HEK293 (cell line): Measurements from ENCODE around the gene ATP4A.

Source experiments
- CTCF ChIA-PET: fragments of 350-600 bp; formaldehyde crosslinking; extraction: SDS; loops from one replicate; lab custom pipeline; 2021; ENCODE audit warnings: antibody characterized with exemption; lab: Yijun Ruan, JAX
- POLR2A ChIA-PET: fragments of 300-600 bp; formaldehyde crosslinking; extraction: SDS; loops from one replicate; lab custom pipeline; 2020; ENCODE audit warnings: antibody characterized with exemption, inconsistent platforms; lab: Yijun Ruan, JAX
- H3K27ac ChIP-seq: fragments of 200-500 bp; sonication (Bioruptor generic); 2 replicates; pipeline ENCODE4 v1.5.1; 2014; ENCODE audit warnings: low read depth, low read length, control low read depth, inconsistent platforms; ENCODE audit errors: extremely low read depth
- H3K36me3 ChIP-seq, 2 experiments: fragments of 200-500 bp in 1 of 2; sonication (Bioruptor generic) in 1 of 2; 1 replicate in 1 of 2; 2 replicates in 1 of 2; pipeline ENCODE4 v1.5.1; 2014 to 2017; ENCODE audit warnings: inconsistent platforms in 2 of 2, low read length in 2 of 2; ENCODE audit not compliant: control insufficient read depth in 2 of 2, insufficient read depth in 1 of 2
- H3K4me1 ChIP-seq: fragments of 200-500 bp; sonication (Bioruptor generic); 2 replicates; pipeline ENCODE4 v1.5.1; 2014; ENCODE audit warnings: mild to moderate bottlenecking, low read length, inconsistent platforms; ENCODE audit not compliant: control insufficient read depth, insufficient read depth
- H3K4me3 ChIP-seq: 2 replicates; pipeline ENCODE4 v1.5.1; 2011; ENCODE audit warnings: low read depth, mild to moderate bottlenecking, control low read depth, low read length, moderate library complexity
- H3K9me3 ChIP-seq: fragments of 200-500 bp; sonication (Bioruptor generic); 2 replicates; pipeline ENCODE4 v1.5.1; 2014; ENCODE audit warnings: low read depth, low read length, inconsistent platforms; ENCODE audit not compliant: control insufficient read depth, insufficient read depth
- EGR2 ChIP-seq: fragments of 450-650 bp; formaldehyde crosslinking; IDR thresholded peaks from 2 replicates; pipeline ENCODE4 v1.5.1; 2016; ENCODE audit warnings: low read depth, missing biosample characterization, missing genetic modification characterization
- GLIS1 ChIP-seq: fragments of 450-650 bp; formaldehyde crosslinking; IDR thresholded peaks from 2 replicates; pipeline ENCODE4 v1.5.1; 2016; ENCODE audit warnings: missing biosample characterization, missing genetic modification characterization
- GLIS2 ChIP-seq: fragments of 450-650 bp; formaldehyde crosslinking; IDR thresholded peaks from 2 replicates; pipeline ENCODE4 v1.5.1; 2016; ENCODE audit warnings: missing biosample characterization, missing genetic modification characterization
- MZF1 ChIP-seq: fragments of 450-650 bp; formaldehyde crosslinking; IDR thresholded peaks from 2 replicates; pipeline ENCODE4 v1.5.1; 2017; ENCODE audit warnings: missing biosample characterization, missing genetic modification characterization, borderline replicate concordance
- PBX3 ChIP-seq: sonication (generic); formaldehyde crosslinking; IDR thresholded peaks from 2 replicates; pipeline ENCODE4 v1.8.1; 2022; ENCODE audit warnings: mild to moderate bottlenecking, moderate library complexity, missing genetic modification reagents
- SCRT1 ChIP-seq: fragments of 450-650 bp; formaldehyde crosslinking; IDR thresholded peaks from 2 replicates; pipeline ENCODE4 v1.5.1; 2016; ENCODE audit warnings: missing biosample characterization, missing genetic modification characterization, borderline replicate concordance
- SCRT2 ChIP-seq: fragments of 450-650 bp; formaldehyde crosslinking; IDR thresholded peaks from 2 replicates; pipeline ENCODE4 v1.5.1; 2016; ENCODE audit warnings: missing biosample characterization, missing genetic modification characterization
- SETDB1 ChIP-seq: IDR thresholded peaks from one replicate; pipeline ENCODE4 v1.6.1; 2017; ENCODE audit warnings: mild to moderate bottlenecking, low read length, moderate library complexity, mixed read lengths; ENCODE audit not compliant: insufficient read length
- SP7 ChIP-seq: fragments of 450-650 bp; formaldehyde crosslinking; IDR thresholded peaks from 2 replicates; pipeline ENCODE4 v1.5.1; 2016; ENCODE audit warnings: missing biosample characterization, missing genetic modification characterization
- TCF7L2 ChIP-seq: IDR thresholded peaks from 2 replicates; pipeline ENCODE4 v1.6.1; 2011; ENCODE audit warnings: low read depth, mild to moderate bottlenecking, inconsistent platforms, low read length, moderate library complexity, borderline replicate concordance
- YY2 ChIP-seq: fragments of 450-650 bp; formaldehyde crosslinking; IDR thresholded peaks from 2 replicates; pipeline ENCODE4 v1.5.1; 2016; ENCODE audit warnings: missing biosample characterization, missing genetic modification characterization
- ZFHX2 ChIP-seq: fragments of 450-650 bp; formaldehyde crosslinking; conservative IDR thresholded peaks from 2 replicates; pipeline ENCODE4 v1.5.1; 2016; ENCODE audit warnings: missing biosample characterization, missing genetic modification characterization
- ZNF121 ChIP-seq: fragments of 450-650 bp; formaldehyde crosslinking; IDR thresholded peaks from 2 replicates; pipeline ENCODE4 v1.5.1; 2016; ENCODE audit warnings: missing biosample characterization, missing genetic modification characterization
- ZNF140 ChIP-seq: fragments of 450-650 bp; formaldehyde crosslinking; IDR thresholded peaks from 2 replicates; pipeline ENCODE4 v1.5.1; 2016; ENCODE audit warnings: missing biosample characterization, missing genetic modification characterization
- ZNF2 ChIP-seq: fragments of 450-650 bp; formaldehyde crosslinking; IDR thresholded peaks from 2 replicates; pipeline ENCODE4 v1.5.1; 2016; ENCODE audit warnings: missing biosample characterization, missing genetic modification characterization
- ZNF221 ChIP-seq: fragments of 450-650 bp; formaldehyde crosslinking; IDR thresholded peaks from 2 replicates; pipeline ENCODE4 v1.5.1; 2017; ENCODE audit warnings: missing biosample characterization, missing genetic modification characterization, borderline replicate concordance
- ZNF280D ChIP-seq: fragments of 450-650 bp; formaldehyde crosslinking; IDR thresholded peaks from 2 replicates; pipeline ENCODE4 v1.5.1; 2016; ENCODE audit warnings: missing biosample characterization, missing genetic modification characterization
- ZNF394 ChIP-seq: fragments of 450-650 bp; formaldehyde crosslinking; IDR thresholded peaks from 2 replicates; pipeline ENCODE4 v1.5.1; 2016; ENCODE audit warnings: missing biosample characterization, missing genetic modification characterization, mild to moderate bottlenecking, moderate library complexity, borderline replicate concordance
- ZNF449 ChIP-seq: fragments of 450-650 bp; formaldehyde crosslinking; IDR thresholded peaks from 2 replicates; pipeline ENCODE4 v1.5.1; 2017; ENCODE audit warnings: missing biosample characterization, mild to moderate bottlenecking, missing genetic modification characterization, moderate library complexity
- ZNF473 ChIP-seq: fragments of 450-650 bp; formaldehyde crosslinking; IDR thresholded peaks from 2 replicates; pipeline ENCODE4 v1.5.1; 2017; ENCODE audit warnings: missing biosample characterization, missing genetic modification characterization
- ZNF521 ChIP-seq: fragments of 450-650 bp; formaldehyde crosslinking; IDR thresholded peaks from 2 replicates; pipeline ENCODE4 v1.5.1; 2017; ENCODE audit warnings: missing biosample characterization, mild to moderate bottlenecking, missing genetic modification characterization
- ZNF529 ChIP-seq: fragments of 450-650 bp; formaldehyde crosslinking; IDR thresholded peaks from 2 replicates; pipeline ENCODE4 v1.5.1; 2017; ENCODE audit warnings: missing genetic modification characterization, missing biosample characterization; ENCODE audit not compliant: insufficient replicate concordance
- ZNF558 ChIP-seq: fragments of 450-650 bp; formaldehyde crosslinking; IDR thresholded peaks from 2 replicates; pipeline ENCODE4 v1.5.1; 2016; ENCODE audit warnings: missing biosample characterization, missing genetic modification characterization
- ZNF585B ChIP-seq: fragments of 450-650 bp; formaldehyde crosslinking; IDR thresholded peaks from 2 replicates; pipeline ENCODE4 v1.5.1; 2016; ENCODE audit warnings: missing biosample characterization, missing genetic modification characterization
- ZNF596 ChIP-seq: fragments of 450-650 bp; IDR thresholded peaks from 2 replicates; pipeline ENCODE4 v1.5.0; 2018; ENCODE audit warnings: missing biosample characterization, mild to moderate bottlenecking, missing genetic modification characterization, moderate library complexity
- ZNF626 ChIP-seq: fragments of 450-650 bp; sonication (Bioruptor Pico); formaldehyde crosslinking; IDR thresholded peaks from 2 replicates; pipeline ENCODE4 v1.5.1; 2018; ENCODE audit warnings: missing biosample characterization, missing genetic modification characterization, inconsistent platforms
- ZNF664 ChIP-seq: fragments of 450-650 bp; formaldehyde crosslinking; IDR thresholded peaks from 2 replicates; pipeline ENCODE4 v1.5.1; 2016; ENCODE audit warnings: missing biosample characterization, missing genetic modification characterization
- ZNF707 ChIP-seq: fragments of 450-650 bp; formaldehyde crosslinking; IDR thresholded peaks from 2 replicates; pipeline ENCODE4 v1.5.1; 2016; ENCODE audit warnings: missing biosample characterization, missing genetic modification characterization
- ZNF747 ChIP-seq: fragments of 450-650 bp; formaldehyde crosslinking; IDR thresholded peaks from 2 replicates; pipeline ENCODE4 v1.5.1; 2016; ENCODE audit warnings: missing biosample characterization, missing genetic modification characterization
- ZSCAN4 ChIP-seq: fragments of 450-650 bp; formaldehyde crosslinking; IDR thresholded peaks from 2 replicates; pipeline ENCODE4 v1.5.1; 2017; ENCODE audit warnings: missing biosample characterization, missing genetic modification characterization

Gene ATP4A

GRCh38 chr19:35518313-35518712 lies 45.1 kb downstream of the ATP4A start:
- POLR2A ChIA-PET: no interaction called here
- TF ChIP-seq ZNF585B (tag by site-specific recombination) (no peak), ZNF121 (tag by site-specific recombination) (no peak), ZNF747 (tag by site-specific recombination) (no peak), ZFHX2 (peak; percentile 49), ZNF707 (no peak), SCRT2 (tag by site-specific recombination) (0 out of 2 replicates have a peak, but pooled peaks have one; percentile 32), YY2 (tag by site-specific recombination) (no peak), ZNF280D (no peak), ZNF394 (no peak), ZNF664 (tag by site-specific recombination) (peak; percentile 77; the same call in 1 of the 2 replicates), ZNF521 (tag by site-specific recombination) (no peak), EGR2 (no peak), ZSCAN4 (peak; percentile 97), SETDB1 (no peak), TCF7L2 (no peak), ZNF473 (tag by site-specific recombination) (no peak), SP7 (no peak), GLIS1 (0 out of 2 replicates have a peak, but pooled peaks have one; percentile 15), ZNF626 (tag by site-specific recombination) (no peak), ZNF529 (no peak)
- Histone ChIP-seq H3K4me3 (no peak overlapping the region), H3K4me1 (0 out of 2 replicates have a peak, but pooled peaks cover 3% of the 10 kb centered on the region), H3K9me3 (no peaks in the 10 kb centered on the region), H3K36me3 (no peaks in the 10 kb centered on the region; a peak in 1 of 3 replicates), H3K27ac (no peak overlapping the region)
- CTCF ChIA-PET: interaction anchor here (0.9 to 6.6 kb wide), 4 partner anchors 9 to 30 kb away, joined by 3 to 86 read pairs (median 15); no protein-coding TSS in a partner anchor

GRCh38 chr19:35517342-35517741 lies 46.1 kb downstream of the ATP4A start:
- no peaks in the 10 kb centered on the region for H3K4me1 ChIP-seq
- CTCF ChIA-PET: interaction anchor here (0.5 to 3.4 kb wide), 5 partner anchors 10 to 36 kb away, joined by 3 to 23 read pairs (median 4); no protein-coding TSS in a partner anchor
- H3K4me3 ChIP-seq: no peak overlapping the region
- no peak overlapping the region for H3K27ac ChIP-seq
- no peaks in the 10 kb centered on the region for H3K9me3 ChIP-seq
- TF ChIP-seq SCRT1 (no peak), ZNF2 (tag by site-specific recombination) (no peak), ZNF596 (tag by site-specific recombination) (no peak), ZNF558 (no peak), ZNF140 (tag by site-specific recombination) (no peak), MZF1 (tag by site-specific recombination) (no peak), GLIS2 (tag by site-specific recombination) (no peak), PBX3 (CRISPR knock-in tag) (no peak), ZNF449 (tag by site-specific recombination) (no peak), ZNF221 (no peak)
- TF ChIP-seq, all 188 proteins: peak for 0
- H3K36me3 ChIP-seq: no peaks in the 10 kb centered on the region; a peak in 1 of 3 replicates
- POLR2A ChIA-PET: interaction anchor here (1.3 kb wide), 1 partner anchor 12 kb away, joined by 3 read pairs; no protein-coding TSS in a partner anchor
